K562 (cell line): ENCODE results near the gene PARD3. TPM values are rescaled to one million over a fixed set of nuclear protein-coding genes. Genes with fewer than 3 reads are reported as not detected.

Source experiments
- ATAC-seq: fragments of 200-7000 bp; cut with Tn5 transposase; 3 replicates; pipeline ENCODE4 v1.9.1; 2020; ENCODE audit warnings: moderate library complexity
- BruUV-seq: library from RNA; stranded (reverse); fragments of 400-500 nt; replicated peaks from 2 replicates; lab custom pipeline; 2021; lab: Mats Ljungman, UMichigan
- CTCF ChIA-PET: fragments of 300-600 bp; formaldehyde crosslinking; extraction: SDS; loops from one replicate; lab custom pipeline; 2021; ENCODE audit warnings: low intra/inter-chr PET ratio; lab: Yijun Ruan, JAX
- POLR2A ChIA-PET: fragments of 300-600, 350-650 bp; sonication (Branson Sonifier 250); formaldehyde crosslinking; extraction: SDS; loops from one replicate; lab custom pipeline; 2021; ENCODE audit warnings: antibody characterized with exemption, inconsistent platforms; lab: Yijun Ruan, JAX
- DNase-seq, 4 experiments: peaks; one replicate each; pipeline versions ENCODE4 v3.0.0 to v3.0.0-alpha.2; 2011 to 2018; ENCODE audit warnings: low spot score in 3 of 4, mixed read lengths in 3 of 4; ENCODE audit errors: extremely low read depth in 1 of 4
- FAIRE-seq: peaks from 2 replicates; lab custom pipeline; 2011; peaks lifted over from hg19 to GRCh38; lab: Jason Lieb, UNC
- H2AFZ ChIP-seq: 2 replicates; pipeline ENCODE4 v1.6.0; 2011; ENCODE audit warnings: low read depth, low read length, control low read depth, inconsistent platforms
- H3K27ac ChIP-seq: fragments of 200-600 bp; 3 replicates; pipeline ENCODE4 v1.8.0; 2011; ENCODE audit warnings: low read depth, mild to moderate bottlenecking, control low read depth, inconsistent platforms, low read length, moderate library complexity, mixed read lengths; ENCODE audit errors: extremely low read depth
- H3K27me3 ChIP-seq, 2 experiments: fragments of 300-600 bp in 1 of 2; 2 replicates in 1 of 2; 3 replicates in 1 of 2; pipeline versions ENCODE4 v1.6.0 to v1.8.0; 2011; ENCODE audit warnings: inconsistent platforms in 2 of 2, low read length in 2 of 2, mild to moderate bottlenecking in 1 of 2, mixed read lengths in 1 of 2, moderate library complexity in 1 of 2; ENCODE audit not compliant: control insufficient read depth in 2 of 2, insufficient read depth in 2 of 2
- H3K36me3 ChIP-seq: fragments of 300-600 bp; 3 replicates; pipeline ENCODE4 v1.8.0; 2011; ENCODE audit warnings: mild to moderate bottlenecking, low read length, inconsistent platforms; ENCODE audit not compliant: control insufficient read depth, insufficient read depth
- H3K4me1 ChIP-seq, 2 experiments: fragments of 200-600 bp in 1 of 2; replicated peaks in 1 of 2; 2 replicates in 1 of 2; 3 replicates in 1 of 2; pipeline versions ENCODE4 v1.5.1 to v1.8.0; 2011; ENCODE audit warnings: inconsistent platforms in 2 of 2, low read length in 2 of 2, mild to moderate bottlenecking in 1 of 2, mixed read lengths in 1 of 2, moderate library complexity in 1 of 2; ENCODE audit not compliant: control insufficient read depth in 2 of 2, insufficient read depth in 2 of 2
- H3K4me2 ChIP-seq: 2 replicates; pipeline ENCODE4 v1.6.1; 2011; ENCODE audit warnings: low read length, control low read depth, inconsistent platforms, mixed read lengths; ENCODE audit not compliant: insufficient read depth
- H3K4me3 ChIP-seq: fragments of 200-600 bp; sonication (generic), shearing (Covaris generic); 2 replicates; pipeline ENCODE4 v1.5.1; 2016; ENCODE audit warnings: control low read depth, inconsistent platforms
- H3K79me2 ChIP-seq: fragments of 200-600 bp; 3 replicates; pipeline ENCODE4 v1.8.0; 2011; ENCODE audit warnings: low read length, inconsistent platforms; ENCODE audit not compliant: control insufficient read depth, insufficient read depth
- H3K9ac ChIP-seq, 2 experiments: 2 replicates each; pipeline versions ENCODE4 v1.6.0 to v1.6.1; 2011; ENCODE audit warnings: low read depth in 2 of 2, low read length in 2 of 2, control low read depth in 1 of 2, inconsistent platforms in 1 of 2, mild to moderate bottlenecking in 1 of 2, mixed read lengths in 1 of 2; ENCODE audit not compliant: insufficient read depth in 1 of 2
- H3K9me1 ChIP-seq: one replicate; pipeline ENCODE4 v1.6.0; 2011; ENCODE audit warnings: inconsistent platforms, mild to moderate bottlenecking, low read length, moderate library complexity; ENCODE audit not compliant: control insufficient read depth, insufficient read depth
- H3K9me3 ChIP-seq: replicated peaks from 2 replicates; pipeline ENCODE4 v1.5.1; 2011; ENCODE audit warnings: low read depth, low read length, inconsistent platforms; ENCODE audit not compliant: control insufficient read depth, insufficient read depth
- H4K20me1 ChIP-seq: replicated peaks from 2 replicates; pipeline ENCODE4 v1.6.1; 2011; ENCODE audit warnings: low read length, inconsistent platforms, mixed read lengths; ENCODE audit not compliant: control insufficient read depth, insufficient read depth
- COPS2 ChIP-seq: fragments of 450-650 bp; conservative IDR thresholded peaks from 2 replicates; pipeline ENCODE4 v1.6.1; 2016; ENCODE audit warnings: mild to moderate bottlenecking, moderate library complexity
- MYNN ChIP-seq, 2 experiments: sonication (generic); formaldehyde crosslinking in 1 of 2; IDR thresholded peaks; 2 replicates each; pipeline versions ENCODE4 v1.5.0 to v1.6.1; 2016 to 2020; ENCODE audit warnings: antibody characterized with exemption in 1 of 2, missing genetic modification reagents in 1 of 2
- RBM25 ChIP-seq: fragments of 200-400 bp; formaldehyde crosslinking; IDR thresholded peaks from 2 replicates; pipeline ENCODE4 v1.6.1; 2018; ENCODE audit warnings: low read length, low read depth, moderate library complexity; ENCODE audit not compliant: severe bottlenecking
- SOX6 ChIP-seq: fragments of 450-650 bp; IDR thresholded peaks from 2 replicates; pipeline ENCODE4 v1.6.1; 2014; ENCODE audit warnings: mild to moderate bottlenecking
- ZFX ChIP-seq: sonication (generic); formaldehyde crosslinking; IDR thresholded peaks from 2 replicates; pipeline ENCODE4 v1.8.0; 2022; ENCODE audit warnings: mild to moderate bottlenecking, missing genetic modification reagents, moderate library complexity
- WGBS: fragments of 100-300 bp; shearing (Covaris generic); methylation state at CpG from one replicate; pipeline ENCODE4 v1.1.6; 2016; ENCODE audit warnings: low coverage, mixed read lengths; ENCODE audit not compliant: insufficient coverage; ENCODE audit errors: missing lambda C conversion rate; 5-methylcytosine and 5-hydroxymethylcytosine counted together
- in situ Hi-C: fragments of 300-500 bp; cut with MboI; formaldehyde crosslinking; loops from 4 replicates; pipeline ENCODE4 v1.15.0; 2018; ENCODE audit warnings: inconsistent platforms, mixed read lengths
- intact Hi-C: fragments of 100-400 bp; cut with micrococcal nuclease; formaldehyde crosslinking; loops from 2 replicates; pipeline ENCODE4 v1.14.2; 2022
- polyA plus RNA-seq, 8 experiments: library from polyadenylated mRNA; depleted of rRNA in 4 of 8; stranded (reverse) in 5 of 8; unstranded in 3 of 8; fragments of >200 nt; fragmentation: Nextera tagmentation in 2 of 8; fragmentation: Illumina TruSeq in 1 of 8; extraction: Ambion mirVana in 2 of 8; extraction: Trizol in 1 of 8; gene quantifications; 2 replicates each; pipeline versions ENCODE4 v1.2.1 to v1.2.3, GENCODE V29; 2011 to 2014; ENCODE audit warnings: inconsistent platforms in 1 of 8, missing spikeins in 1 of 8
- total RNA-seq, 7 experiments: library from RNA; depleted of rRNA in 6 of 7; stranded (reverse); fragments of >200 nt in 6 of 7; fragmentation: Illumina TruSeq in 2 of 7; extraction: Trizol in 2 of 7; gene quantifications; 2 replicates each; pipeline versions ENCODE4 v1.2.1 to v1.2.3, GENCODE V29; 2011 to 2021; ENCODE audit warnings: low replicate concordance in 1 of 7
- TF ChIP-seq, protein P1 (sequence below), 2 experiments: fragments of 250-450 bp in 1 of 2; fragments of 450-650 bp in 1 of 2; sonication (Bioruptor Pico) in 1 of 2; IDR thresholded peaks; 2 replicates each; pipeline versions ENCODE4 v1.6.1 to v1.8.0; 2016 to 2021; ENCODE audit warnings: mild to moderate bottlenecking in 2 of 2, moderate library complexity in 2 of 2, missing compliant biosample characterization in 1 of 2, missing genetic modification characterization in 1 of 2

Gene PARD3
- total and polyA plus RNA-seq, 9 of the 15 experiments (the other 6 are each of a cell fraction or from before 2014, with no cell fraction given): 2.7 to 11.7 (median 7.7) TPM

GRCh38 chr10:34474555-34475273 lies 340.4 kb downstream of the PARD3 start:
- H3K27ac ChIP-seq: no peak overlapping the region
- ChIA-PET CTCF (no interaction called here), POLR2A (no interaction called here)
- H3K4me1 ChIP-seq: no peaks in the 10 kb centered on the region
- 0 out of 2 replicates have a peak, but pooled peaks cover under 1% of the 10 kb centered on the region for H4K20me1 ChIP-seq
- no peaks in the 10 kb centered on the region; a peak in 1 of 5 replicates for H3K27me3 ChIP-seq
- H3K9ac ChIP-seq: no peak overlapping the region
- no peak overlapping the region for H3K4me2 ChIP-seq
- 23% methylated on average over 5 of the region's 5 CpGs for WGBS
- intact Hi-C loops (no loop called here), in situ Hi-C loops (no loop called here)
- H2AFZ ChIP-seq: no peak overlapping the region
- no peak for DNase-seq
- no peak overlapping the region for H3K4me3 ChIP-seq
- ATAC-seq: no peak
- H3K79me2 ChIP-seq: no peaks in the 10 kb centered on the region
- no peaks in the 10 kb centered on the region for H3K36me3 ChIP-seq
- no peaks in the 10 kb centered on the region for H3K9me3 ChIP-seq
- no peak for FAIRE-seq
- H3K9me1 ChIP-seq: no peaks in the 10 kb centered on the region
- no TSS peak for BruUV-seq
- TF ChIP-seq, protein P1, sequence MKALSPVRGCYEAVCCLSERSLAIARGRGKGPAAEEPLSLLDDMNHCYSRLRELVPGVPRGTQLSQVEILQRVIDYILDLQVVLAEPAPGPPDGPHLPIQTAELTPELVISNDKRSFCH (CRISPR knock-in tag; IDR thresholded peaks at IDR 0.05): no peak
- TF ChIP-seq, protein P1 (tag; IDR thresholded peaks at IDR 0.05): no peak
- TF ChIP-seq COPS2: no peak
- TF ChIP-seq MYNN (IDR thresholded peaks at IDR 0.05): no peak
- TF ChIP-seq MYNN (CRISPR knock-in tag; IDR thresholded peaks at IDR 0.05): no peak
- TF ChIP-seq RBM25: peak; percentile 23
- TF ChIP-seq SOX6: no peak
- TF ChIP-seq ZFX (CRISPR knock-in tag): no peak
